Measurements from ENCODE around the gene LZTR1. TPM values are rescaled to one million over a fixed set of nuclear protein-coding genes. Genes with fewer than 3 reads are reported as not detected.

The LZTR1 gene
- total and polyA plus RNA-seq, 2 experiments from 2014 or later, result 41.3 to 50.4 TPM

DNA sequence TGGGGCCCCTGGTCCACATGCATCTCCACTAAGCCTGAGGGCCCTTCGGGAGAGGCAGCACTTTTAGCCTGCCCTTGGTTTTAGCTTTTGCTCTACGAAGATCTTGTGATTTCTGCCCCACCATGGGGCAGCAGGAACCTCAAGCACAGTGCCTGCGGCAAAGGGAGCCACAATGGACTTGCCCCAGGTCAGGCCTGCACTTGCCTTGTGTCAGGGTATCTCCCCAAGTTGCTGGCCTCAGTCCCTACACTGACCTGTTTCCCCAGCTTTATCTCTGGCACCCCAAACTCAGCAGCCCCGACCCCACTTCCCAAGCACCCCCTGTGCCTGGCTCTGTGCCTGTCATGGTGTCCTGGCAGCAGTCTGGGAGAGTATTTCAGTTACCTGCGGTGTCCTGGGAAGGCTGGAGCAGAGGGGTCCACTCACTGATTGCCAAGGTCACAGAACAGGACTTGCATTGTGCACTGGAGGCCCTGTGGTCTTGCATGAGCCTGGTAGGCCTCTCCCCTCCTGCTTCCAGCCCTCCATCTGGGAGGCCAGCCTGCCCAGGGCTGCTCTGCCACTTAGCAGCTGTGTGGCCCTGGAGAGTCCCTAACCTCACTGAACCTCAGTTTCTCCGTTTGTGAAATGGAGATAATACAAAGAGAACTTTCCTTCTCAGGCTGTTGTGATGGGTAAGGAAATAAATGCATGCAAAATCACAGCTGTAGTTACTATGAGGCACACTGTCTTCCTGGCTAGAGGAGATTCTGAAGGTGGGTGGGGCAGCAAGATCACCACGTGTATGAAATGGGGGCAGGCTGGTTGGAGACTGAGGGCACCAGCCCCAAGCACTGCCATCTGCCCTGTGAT lies 18.7 kb upstream of the LZTR1 start:
- H3K4me2 ChIP-seq, result no peak overlapping the region
- no peaks in the 10 kb centered on the region for H3K9me3 ChIP-seq (ENCODE audit: low read depth)
- H3K4me3 ChIP-seq, result no peak overlapping the region
- 87% methylated on average over 7 of the region's 7 CpGs for WGBS (ENCODE audit: low lambda C conversion rate, missing lambda C conversion rate)
- TF ChIP-seq EZH2 (IDR thresholded peaks at IDR 0.05; ENCODE audit: borderline replicate concordance), result no peak
- no peak for TF ChIP-seq EZH2phosphoT487 (IDR thresholded peaks at IDR 0.05; ENCODE audit: low read depth, severe bottlenecking, unreplicated experiment)
- TF ChIP-seq, protein P1, sequence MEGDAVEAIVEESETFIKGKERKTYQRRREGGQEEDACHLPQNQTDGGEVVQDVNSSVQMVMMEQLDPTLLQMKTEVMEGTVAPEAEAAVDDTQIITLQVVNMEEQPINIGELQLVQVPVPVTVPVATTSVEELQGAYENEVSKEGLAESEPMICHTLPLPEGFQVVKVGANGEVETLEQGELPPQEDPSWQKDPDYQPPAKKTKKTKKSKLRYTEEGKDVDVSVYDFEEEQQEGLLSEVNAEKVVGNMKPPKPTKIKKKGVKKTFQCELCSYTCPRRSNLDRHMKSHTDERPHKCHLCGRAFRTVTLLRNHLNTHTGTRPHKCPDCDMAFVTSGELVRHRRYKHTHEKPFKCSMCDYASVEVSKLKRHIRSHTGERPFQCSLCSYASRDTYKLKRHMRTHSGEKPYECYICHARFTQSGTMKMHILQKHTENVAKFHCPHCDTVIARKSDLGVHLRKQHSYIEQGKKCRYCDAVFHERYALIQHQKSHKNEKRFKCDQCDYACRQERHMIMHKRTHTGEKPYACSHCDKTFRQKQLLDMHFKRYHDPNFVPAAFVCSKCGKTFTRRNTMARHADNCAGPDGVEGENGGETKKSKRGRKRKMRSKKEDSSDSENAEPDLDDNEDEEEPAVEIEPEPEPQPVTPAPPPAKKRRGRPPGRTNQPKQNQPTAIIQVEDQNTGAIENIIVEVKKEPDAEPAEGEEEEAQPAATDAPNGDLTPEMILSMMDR (IDR thresholded peaks at IDR 0.05; ENCODE audit: poor library complexity), result no peak
- DNase-seq (ENCODE audit: low spot score), result no peak
- H4K20me1 ChIP-seq (ENCODE audit: insufficient read depth, poor library complexity, severe bottlenecking), result no peaks in the 10 kb centered on the region
- H3K27me3 ChIP-seq, result peaks cover 9% of the 10 kb centered on the region
- H2AFZ ChIP-seq, result no peak overlapping the region
- H3K36me3 ChIP-seq (replicated peaks; ENCODE audit: insufficient read depth, low read depth), result no peaks in the 10 kb centered on the region
- no peak overlapping the region for H3K27ac ChIP-seq
- no peaks in the 10 kb centered on the region for H3K4me1 ChIP-seq (ENCODE audit: insufficient read depth)
- peaks cover 4% of the 10 kb centered on the region for H3K79me2 ChIP-seq
- no peaks in the 10 kb centered on the region for H3K9me2 ChIP-seq (replicated peaks; ENCODE audit: insufficient read depth)

DNA sequence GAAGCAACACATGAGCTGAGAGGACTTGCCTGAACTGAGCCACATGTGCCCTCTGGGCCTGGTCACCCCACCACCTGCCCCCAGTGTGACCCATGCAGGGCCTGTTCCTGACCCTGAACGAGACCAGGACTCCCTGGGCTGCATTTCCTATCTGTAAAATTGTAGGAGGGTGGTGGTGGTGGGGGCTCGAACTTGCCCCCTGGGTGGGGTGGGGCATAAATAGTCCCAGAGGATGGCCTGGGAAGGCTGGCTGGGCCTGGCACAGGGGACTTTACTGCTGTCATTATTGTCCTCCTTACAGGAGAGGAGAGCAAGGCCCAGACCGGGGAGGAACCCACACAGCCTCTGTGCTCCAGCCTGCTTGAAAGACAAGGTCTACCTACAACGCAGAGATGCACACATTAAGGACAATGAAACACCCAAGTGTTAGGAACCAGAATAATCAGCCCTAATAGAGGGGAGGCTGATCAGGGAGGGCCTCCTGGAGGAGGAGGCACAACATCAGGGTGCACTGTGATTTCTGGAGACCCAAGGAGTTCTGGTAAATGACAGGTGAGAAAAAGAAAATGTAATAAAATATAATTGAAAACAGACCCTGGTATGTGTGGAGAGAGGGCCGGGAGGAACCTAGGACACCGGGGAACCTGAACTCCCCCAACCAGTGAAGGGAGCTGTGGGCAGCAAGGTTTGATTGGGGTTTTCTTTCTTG lies 17.9 kb upstream of the LZTR1 start:
- H2AFZ ChIP-seq, result no peak overlapping the region
- no peaks in the 10 kb centered on the region for H4K20me1 ChIP-seq (ENCODE audit: insufficient read depth, poor library complexity, severe bottlenecking)
- no peak for DNase-seq (ENCODE audit: low spot score)
- H3K36me3 ChIP-seq (replicated peaks; ENCODE audit: insufficient read depth, low read depth), result no peaks in the 10 kb centered on the region
- H3K79me2 ChIP-seq, result peaks cover 4% of the 10 kb centered on the region
- H3K27me3 ChIP-seq, result peaks cover 9% of the 10 kb centered on the region
- WGBS (ENCODE audit: low lambda C conversion rate, missing lambda C conversion rate), result 68% methylated on average over 6 of the region's 6 CpGs
- H3K9me3 ChIP-seq (ENCODE audit: low read depth), result no peaks in the 10 kb centered on the region
- H3K27ac ChIP-seq, result no peak overlapping the region
- H3K4me3 ChIP-seq, result peak overlapping the region; percentile 45
- TF ChIP-seq EZH2 (IDR thresholded peaks at IDR 0.05; ENCODE audit: borderline replicate concordance), result peak; percentile 38
- TF ChIP-seq, protein P1 (IDR thresholded peaks at IDR 0.05; ENCODE audit: poor library complexity), result no peak
- H3K4me1 ChIP-seq (ENCODE audit: insufficient read depth), result no peaks in the 10 kb centered on the region
- no peaks in the 10 kb centered on the region for H3K9me2 ChIP-seq (replicated peaks; ENCODE audit: insufficient read depth)
- H3K4me2 ChIP-seq, result peak overlapping the region; percentile 97

DNA sequence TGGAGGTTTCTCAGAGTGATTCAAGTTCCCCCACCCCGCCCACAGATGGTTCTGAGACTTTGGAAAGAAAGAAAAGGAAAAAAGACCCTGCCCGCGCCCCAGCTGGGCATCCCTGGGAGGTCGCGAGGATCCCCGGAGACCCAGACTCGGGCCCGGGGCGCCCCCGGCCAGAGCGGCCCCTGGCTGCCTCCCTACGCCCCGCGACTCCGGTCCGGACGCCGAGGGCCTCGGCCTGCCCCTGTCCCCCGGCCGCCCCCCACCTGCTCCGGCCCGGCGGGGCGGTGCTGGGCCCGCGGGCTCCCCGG lies 17.3 kb upstream of the LZTR1 start:
- peak; percentile 18 for TF ChIP-seq EZH2 (IDR thresholded peaks at IDR 0.05; ENCODE audit: borderline replicate concordance)
- TF ChIP-seq, protein P1 (IDR thresholded peaks at IDR 0.05; ENCODE audit: poor library complexity), result no peak
- no peak for TF ChIP-seq EZH2phosphoT487 (IDR thresholded peaks at IDR 0.05; ENCODE audit: low read depth, severe bottlenecking, unreplicated experiment)
- 8% methylated on average over 1 of the region's 28 CpGs for WGBS (ENCODE audit: low lambda C conversion rate, missing lambda C conversion rate)
- Histone ChIP-seq H4K20me1 (ENCODE audit: insufficient read depth, poor library complexity, severe bottlenecking) (no peaks in the 10 kb centered on the region), H3K36me3 (replicated peaks; ENCODE audit: insufficient read depth, low read depth) (no peaks in the 10 kb centered on the region), H3K79me2 (peaks cover under 1% of the 10 kb centered on the region), H3K9me3 (ENCODE audit: low read depth) (no peaks in the 10 kb centered on the region), H3K4me2 (peak overlapping the region; percentile 97), H3K4me3 (peak overlapping the region; percentile 45), H2AFZ (no peak overlapping the region), H3K9me2 (replicated peaks; ENCODE audit: insufficient read depth) (no peaks in the 10 kb centered on the region), H3K4me1 (ENCODE audit: insufficient read depth) (no peaks in the 10 kb centered on the region), H3K27ac (no peak overlapping the region), H3K27me3 (peaks cover 9% of the 10 kb centered on the region)
- no peak for DNase-seq (ENCODE audit: low spot score)

Data from hepatocyte (in vitro differentiated cells).